Bronchial epithelial cell (primary cell): Measurements from ENCODE around the gene SMIM45.
A peak's percentile ranks its signal among the peaks of the same experiment; 100 is the strongest.

ENCODE experiments used
- DNase-seq: peaks from one replicate; pipeline ENCODE4 v3.0.0-alpha.2; 2010; ENCODE audit warnings: low read depth
- FAIRE-seq: peaks from 2 replicates; lab custom pipeline; 2011; peaks lifted over from hg19 to GRCh38; lab: Jason Lieb, UNC
- H3K27me3 ChIP-seq: 2 replicates; pipeline ENCODE4 v1.5.1; 2011; ENCODE audit warnings: low read length; ENCODE audit not compliant: control insufficient read depth, insufficient read depth
- H3K36me3 ChIP-seq: 2 replicates; pipeline ENCODE4 v1.5.1; 2011; ENCODE audit warnings: low read length; ENCODE audit not compliant: control insufficient read depth, insufficient read depth
- H3K4me3 ChIP-seq: 2 replicates; pipeline ENCODE4 v1.5.1; 2011; ENCODE audit warnings: mild to moderate bottlenecking, low read depth, low read length, control low read depth
- TF ChIP-seq, protein P1 (sequence below): IDR thresholded peaks from 2 replicates; pipeline ENCODE4 v1.5.1; 2011; ENCODE audit warnings: mild to moderate bottlenecking, moderate library complexity, low read length, control low read depth, inconsistent platforms; ENCODE audit not compliant: insufficient read depth, severe bottlenecking

The SMIM45 gene

DNA sequence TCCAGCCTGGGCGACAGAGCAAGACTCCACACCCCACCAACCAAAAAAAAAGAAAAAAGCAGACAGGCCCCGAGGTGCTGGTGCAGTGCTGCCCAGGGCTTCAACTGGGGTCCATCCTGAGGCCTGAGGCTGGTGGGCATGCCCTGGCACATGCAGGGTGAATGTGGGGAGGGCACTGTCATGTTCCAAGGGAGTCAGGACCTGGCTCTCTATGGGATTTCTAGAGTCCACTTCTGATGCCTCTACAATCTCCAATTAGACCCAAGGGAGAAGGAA, 15.1 kb upstream of the SMIM45 start:
- TF ChIP-seq, protein P1, sequence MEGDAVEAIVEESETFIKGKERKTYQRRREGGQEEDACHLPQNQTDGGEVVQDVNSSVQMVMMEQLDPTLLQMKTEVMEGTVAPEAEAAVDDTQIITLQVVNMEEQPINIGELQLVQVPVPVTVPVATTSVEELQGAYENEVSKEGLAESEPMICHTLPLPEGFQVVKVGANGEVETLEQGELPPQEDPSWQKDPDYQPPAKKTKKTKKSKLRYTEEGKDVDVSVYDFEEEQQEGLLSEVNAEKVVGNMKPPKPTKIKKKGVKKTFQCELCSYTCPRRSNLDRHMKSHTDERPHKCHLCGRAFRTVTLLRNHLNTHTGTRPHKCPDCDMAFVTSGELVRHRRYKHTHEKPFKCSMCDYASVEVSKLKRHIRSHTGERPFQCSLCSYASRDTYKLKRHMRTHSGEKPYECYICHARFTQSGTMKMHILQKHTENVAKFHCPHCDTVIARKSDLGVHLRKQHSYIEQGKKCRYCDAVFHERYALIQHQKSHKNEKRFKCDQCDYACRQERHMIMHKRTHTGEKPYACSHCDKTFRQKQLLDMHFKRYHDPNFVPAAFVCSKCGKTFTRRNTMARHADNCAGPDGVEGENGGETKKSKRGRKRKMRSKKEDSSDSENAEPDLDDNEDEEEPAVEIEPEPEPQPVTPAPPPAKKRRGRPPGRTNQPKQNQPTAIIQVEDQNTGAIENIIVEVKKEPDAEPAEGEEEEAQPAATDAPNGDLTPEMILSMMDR, result no peak
- FAIRE-seq (no peak), DNase-seq (no peak)
- Histone ChIP-seq H3K36me3 (no peaks in the 10 kb centered on the region), H3K4me3 (no peak overlapping the region), H3K27me3 (no peaks in the 10 kb centered on the region)

DNA sequence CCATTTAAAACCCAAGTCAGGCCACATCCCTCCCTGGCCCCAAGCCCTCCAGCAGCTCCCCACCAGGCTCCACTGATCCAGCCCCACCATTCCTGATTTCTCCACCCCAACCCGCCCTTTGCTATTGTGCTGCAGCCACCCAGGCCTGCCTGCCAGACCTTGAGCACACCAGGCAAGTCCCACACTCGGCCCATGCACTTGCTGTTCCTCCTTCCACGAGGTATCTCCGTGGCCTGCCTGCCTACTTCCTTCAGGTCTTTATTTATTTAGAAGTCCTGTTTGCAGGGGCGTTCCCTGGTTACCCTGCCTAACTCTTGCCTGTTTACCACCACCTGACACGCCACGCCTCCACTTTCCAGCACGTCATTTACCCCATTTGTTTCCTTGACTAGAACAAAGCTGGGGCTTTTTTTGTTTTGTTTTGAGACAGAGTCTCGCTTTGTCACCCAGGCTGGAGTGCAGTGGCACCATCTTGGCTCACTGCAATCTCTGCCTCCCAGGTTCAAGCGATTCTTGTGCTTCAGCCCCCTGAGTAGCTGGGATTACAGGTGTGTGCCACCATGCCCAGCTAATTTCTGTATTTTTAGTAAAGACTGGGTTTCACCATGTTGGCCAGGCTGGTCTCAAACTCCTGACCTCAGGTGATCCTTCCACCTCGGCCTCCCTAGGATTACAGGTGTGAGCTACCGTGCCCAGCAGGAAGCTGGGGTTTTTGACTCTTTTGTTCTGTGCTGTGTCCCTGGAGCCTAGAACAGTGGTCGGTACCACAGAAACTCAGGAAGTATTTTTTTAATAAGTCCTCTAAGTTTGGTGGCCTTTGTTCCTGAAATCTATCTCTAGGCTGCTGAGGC, 11.7 kb upstream of the SMIM45 start:
- Histone ChIP-seq H3K27me3 (no peaks in the 10 kb centered on the region), H3K4me3 (no peak overlapping the region), H3K36me3 (no peaks in the 10 kb centered on the region)
- TF ChIP-seq, protein P1, result no peak
- FAIRE-seq, result no peak
- no peak for DNase-seq

DNA sequence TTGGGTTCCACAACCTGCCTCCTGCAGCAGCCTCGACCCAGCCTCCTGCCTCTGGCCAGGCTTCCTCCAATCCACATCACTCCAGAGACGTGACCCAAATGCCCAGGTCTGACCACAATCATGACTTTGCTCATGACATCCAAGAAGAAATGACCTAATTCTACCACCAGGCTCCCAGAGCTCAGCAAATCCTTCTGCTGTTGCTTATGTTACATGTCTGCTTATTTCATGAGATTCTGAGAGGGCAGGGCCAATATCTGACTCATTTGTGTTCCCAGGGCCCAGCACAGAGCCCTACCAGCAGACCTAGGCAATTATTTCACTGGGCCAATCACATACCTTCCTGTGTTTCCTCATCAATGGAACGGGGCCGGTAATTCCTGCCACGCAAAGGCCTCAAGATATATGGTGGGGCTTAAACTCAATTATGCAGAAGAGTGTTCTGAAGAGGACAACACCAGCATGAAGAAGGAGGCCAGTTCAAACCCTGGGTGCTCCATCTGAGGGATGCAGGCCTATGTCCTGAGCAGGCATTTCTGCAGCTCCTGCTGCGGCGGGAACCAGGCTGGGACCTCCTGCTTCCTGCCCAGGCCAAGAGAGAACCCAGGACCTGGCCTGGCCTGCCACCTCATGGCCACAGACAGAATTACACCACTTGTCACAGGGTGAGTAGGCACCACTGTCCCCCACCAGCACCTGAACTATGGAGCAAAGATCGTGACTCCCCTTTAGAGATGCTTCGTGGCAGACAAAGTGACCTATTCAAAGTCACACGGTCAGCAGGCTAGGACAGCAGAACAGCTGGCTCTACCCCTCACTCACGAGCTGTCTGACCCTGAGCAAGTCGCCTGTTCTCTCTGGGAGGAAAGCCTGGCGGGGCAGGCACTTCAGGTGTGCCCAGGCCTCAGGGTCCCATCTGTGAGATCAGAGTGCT, 10.9 kb upstream of the SMIM45 start:
- peak; percentile 79 for DNase-seq
- FAIRE-seq, result peak; percentile 90

DNA sequence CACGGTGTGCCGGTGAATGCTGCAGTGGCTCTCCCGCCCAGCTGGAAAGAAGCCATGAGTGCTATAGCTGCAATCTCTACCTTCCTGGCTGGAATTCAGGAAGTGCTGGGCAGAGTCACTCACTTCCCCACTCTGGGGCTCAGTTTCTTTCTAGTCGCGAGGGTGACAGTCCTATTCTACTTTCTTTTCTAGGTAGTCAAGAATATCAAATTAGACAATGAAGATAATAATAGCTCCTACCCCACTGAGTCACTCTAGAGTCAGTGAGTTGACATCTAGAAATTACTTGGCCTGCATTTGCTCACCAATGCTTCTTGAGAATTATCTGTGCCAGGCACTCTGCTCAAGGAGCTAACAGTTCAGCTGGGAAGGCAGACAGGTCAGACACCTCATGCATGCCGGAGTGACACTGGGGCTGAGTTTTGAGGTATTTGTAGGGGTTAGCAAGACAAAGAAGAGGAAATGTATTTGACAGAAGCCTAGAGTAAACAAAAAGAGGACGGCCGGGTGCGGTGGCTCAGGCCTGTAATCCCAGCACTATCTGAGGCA, 8.2 kb upstream of the SMIM45 start:
- Histone ChIP-seq H3K27me3 (no peaks in the 10 kb centered on the region), H3K36me3 (no peaks in the 10 kb centered on the region), H3K4me3 (no peak overlapping the region)
- DNase-seq, result peak; percentile 49
- TF ChIP-seq, protein P1, result no peak
- no peak for FAIRE-seq

More for the DNA sequence above, 10.9 kb upstream of the SMIM45 start:
- TF ChIP-seq, protein P1, result peak; percentile 90
- Histone ChIP-seq H3K36me3 (no peaks in the 10 kb centered on the region), H3K27me3 (no peaks in the 10 kb centered on the region), H3K4me3 (no peak overlapping the region)

DNA sequence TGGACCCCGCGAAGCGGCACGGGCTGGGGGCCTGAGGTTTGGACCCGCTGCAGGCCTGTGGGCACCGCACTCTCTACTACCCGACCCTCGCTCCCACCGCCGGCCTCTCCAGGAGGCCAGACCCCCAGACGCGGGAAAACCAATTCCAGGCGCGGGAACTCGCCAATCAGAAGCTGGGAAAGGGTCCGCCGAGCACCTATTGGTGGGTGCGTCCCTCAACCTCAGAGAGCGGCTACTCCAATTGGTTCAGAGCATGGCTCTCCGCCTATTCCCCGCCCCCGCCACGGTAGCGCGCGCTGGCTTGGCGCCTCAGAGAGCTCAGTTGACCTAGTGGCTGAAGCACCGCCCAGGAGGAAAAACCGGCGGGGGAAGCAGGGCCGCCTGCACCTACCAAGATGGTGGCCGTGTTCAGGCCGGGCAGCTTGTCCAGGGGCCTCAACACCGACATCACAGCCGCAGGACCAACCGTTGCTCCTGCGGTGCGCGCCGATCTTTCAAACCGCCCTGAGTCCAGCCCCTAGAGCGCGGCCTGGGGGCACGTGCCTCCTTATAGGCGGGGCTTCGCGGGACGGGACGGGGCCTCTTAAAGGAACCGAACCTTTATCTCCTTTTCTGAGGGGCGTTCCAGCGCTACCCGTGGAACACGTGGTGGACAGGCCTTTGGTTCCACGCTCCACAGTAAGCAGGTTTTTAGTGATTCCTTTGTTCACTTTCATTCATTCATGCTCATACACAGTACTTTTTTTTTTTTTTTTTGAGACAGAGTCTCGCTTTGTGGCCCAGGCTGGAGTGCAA, 5.1 kb upstream of the SMIM45 start, which contains the start of gene CENPM:
TSS of gene CENPM (minus strand) at position 524 of the 795 bp plus-strand sequence. CDS start at position 448, 76 bp downstream.
- no peaks in the 10 kb centered on the region for H3K36me3 ChIP-seq
- no peaks in the 10 kb centered on the region for H3K27me3 ChIP-seq
- FAIRE-seq (no peak), DNase-seq (peak; percentile 86)
- H3K4me3 ChIP-seq, result peak within 1 kb of the TSS; percentile 74
- TF ChIP-seq, protein P1, result no peak
